Measurements from ENCODE around the gene P2RY14. TPM values are rescaled to one million over a fixed set of nuclear protein-coding genes. Genes with fewer than 3 reads are reported as not detected.

Gene P2RY14
- total and polyA plus RNA-seq, 2 of the 13 experiments (the other 11 are each of a cell fraction or from before 2014, with no cell fraction given) = not detected

DNA sequence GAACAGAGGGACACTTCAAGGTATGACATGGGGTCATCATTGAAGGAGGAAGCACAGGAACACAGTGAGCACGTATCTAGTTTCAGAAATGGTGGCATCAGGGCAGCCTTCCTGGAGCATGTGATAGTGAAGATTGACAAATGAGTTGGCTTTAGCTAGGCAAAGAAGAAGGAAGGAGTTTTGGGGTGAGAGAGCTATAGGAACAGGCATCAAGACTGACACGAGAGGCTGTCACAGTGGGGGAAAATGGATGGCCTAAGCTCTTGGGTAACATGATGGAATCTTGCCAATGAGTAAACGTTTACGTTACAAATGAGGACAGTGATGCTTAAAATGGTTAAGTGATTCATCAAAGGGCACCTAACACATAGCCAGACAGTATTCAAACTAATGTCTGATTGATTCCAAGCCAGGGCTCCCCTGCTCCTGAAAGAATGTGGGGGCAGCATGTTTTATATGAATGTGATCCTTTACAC, 52.2 kb downstream of the P2RY14 start (continued):
- TF ChIP-seq SKIL (CRISPR knock-in tag; IDR thresholded peaks at IDR 0.05; ENCODE audit: borderline replicate concordance) (no peak), ZFP62 (CRISPR knock-in tag; IDR thresholded peaks at IDR 0.05) (no peak), KLF6 (CRISPR knock-in tag; IDR thresholded peaks at IDR 0.05) (no peak), MEIS2 (CRISPR knock-in tag; IDR thresholded peaks at IDR 0.05) (peak; percentile 63; the same call in 1 of the 2 replicates), ZBTB3 (CRISPR knock-in tag; IDR thresholded peaks at IDR 0.05; ENCODE audit: borderline replicate concordance, low read depth) (no peak), ZBTB26 (CRISPR knock-in tag; IDR thresholded peaks at IDR 0.05; ENCODE audit: borderline replicate concordance) (no peak), KMT2A (CRISPR knock-in tag; IDR thresholded peaks at IDR 0.05) (no peak), RARG (CRISPR knock-in tag; IDR thresholded peaks at IDR 0.05; ENCODE audit: low read depth) (no peak), ZFX (CRISPR knock-in tag; IDR thresholded peaks at IDR 0.05; ENCODE audit: low read depth) (no peak), GTF3A (CRISPR knock-in tag; conservative IDR thresholded peaks at IDR 0.05) (no peak), ZNF264 (CRISPR knock-in tag; IDR thresholded peaks at IDR 0.05) (no peak), HIVEP1 (CRISPR knock-in tag; IDR thresholded peaks at IDR 0.05) (no peak), TCF7 (IDR thresholded peaks at IDR 0.05; ENCODE audit: low read depth) (peak; percentile 22; the same call in 1 of the 2 replicates), TEAD2 (CRISPR knock-in tag; IDR thresholded peaks at IDR 0.05) (no peak), ZNF451 (CRISPR knock-in tag; IDR thresholded peaks at IDR 0.05) (no peak), PITX1 (CRISPR knock-in tag; IDR thresholded peaks at IDR 0.05) (no peak), TCF7L2 (IDR thresholded peaks at IDR 0.05; ENCODE audit: low read depth, low read length) (no peak), POLR2AphosphoS5 (IDR thresholded peaks at IDR 0.05; ENCODE audit: low read depth, low read length) (no peak), TBX3 (IDR thresholded peaks at IDR 0.05; ENCODE audit: borderline replicate concordance) (peak; percentile 47; the same call in 1 of the 2 replicates), BHLHE40 (IDR thresholded peaks at IDR 0.05; ENCODE audit: low read length) (no peak), ZNF788 (CRISPR knock-in tag; IDR thresholded peaks at IDR 0.05; ENCODE audit: borderline replicate concordance) (no peak), MYC (CRISPR knock-in tag; IDR thresholded peaks at IDR 0.05; ENCODE audit: borderline replicate concordance) (no peak), ZNF557 (CRISPR knock-in tag; IDR thresholded peaks at IDR 0.05) (no peak), SALL2 (CRISPR knock-in tag; IDR thresholded peaks at IDR 0.05) (no peak), ZNF317 (CRISPR knock-in tag; IDR thresholded peaks at IDR 0.05) (no peak), SOX13 (IDR thresholded peaks at IDR 0.05) (no peak), SOX13 (CRISPR knock-in tag; conservative IDR thresholded peaks at IDR 0.05 in 1 of 2, IDR thresholded peaks at IDR 0.05 in 1 of 2) (peak in 1 of 2 experiments; percentile 40; a peak in 1 of 4 replicates), ZMAT3 (CRISPR knock-in tag; conservative IDR thresholded peaks at IDR 0.05) (no peak)
- TF ChIP-seq, protein P1, sequence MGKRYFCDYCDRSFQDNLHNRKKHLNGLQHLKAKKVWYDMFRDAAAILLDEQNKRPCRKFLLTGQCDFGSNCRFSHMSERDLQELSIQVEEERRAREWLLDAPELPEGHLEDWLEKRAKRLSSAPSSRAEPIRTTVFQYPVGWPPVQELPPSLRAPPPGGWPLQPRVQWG (CRISPR knock-in tag; IDR thresholded peaks at IDR 0.05; ENCODE audit: borderline replicate concordance, low read depth) = no peak
- TF ChIP-seq, protein P2, sequence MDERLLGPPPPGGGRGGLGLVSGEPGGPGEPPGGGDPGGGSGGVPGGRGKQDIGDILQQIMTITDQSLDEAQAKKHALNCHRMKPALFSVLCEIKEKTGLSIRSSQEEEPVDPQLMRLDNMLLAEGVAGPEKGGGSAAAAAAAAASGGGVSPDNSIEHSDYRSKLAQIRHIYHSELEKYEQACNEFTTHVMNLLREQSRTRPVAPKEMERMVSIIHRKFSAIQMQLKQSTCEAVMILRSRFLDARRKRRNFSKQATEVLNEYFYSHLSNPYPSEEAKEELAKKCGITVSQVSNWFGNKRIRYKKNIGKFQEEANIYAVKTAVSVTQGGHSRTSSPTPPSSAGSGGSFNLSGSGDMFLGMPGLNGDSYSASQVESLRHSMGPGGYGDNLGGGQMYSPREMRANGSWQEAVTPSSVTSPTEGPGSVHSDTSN (CRISPR knock-in tag; IDR thresholded peaks at IDR 0.05) = no peak

Data from HepG2 (cell line).